Measurements from ENCODE around the gene WDR1. TPM values are rescaled to one million over a fixed set of nuclear protein-coding genes. Genes with fewer than 3 reads are reported as not detected.

WDR1 gene
- total RNA-seq, 1 experiment from 2014 or later: 223 TPM

DNA sequence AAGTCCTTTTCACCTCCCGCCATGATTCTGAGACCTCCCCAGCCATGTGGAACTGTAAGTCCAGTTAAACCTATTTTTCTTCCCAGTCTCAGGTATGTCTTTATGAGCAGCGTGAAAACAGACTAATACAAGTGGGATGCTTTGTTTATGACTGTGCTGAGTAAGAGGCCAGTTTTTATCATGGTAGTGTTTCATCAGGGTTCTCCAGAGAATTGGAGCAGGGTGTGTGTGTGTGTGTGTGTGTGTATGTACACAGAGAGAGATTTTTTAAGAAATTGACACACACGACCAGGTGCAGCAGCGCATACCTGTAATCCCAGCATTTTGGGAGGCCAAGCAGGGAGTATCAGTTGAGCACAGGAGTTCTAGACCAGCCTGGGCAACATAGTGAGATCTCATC, 60.7 kb downstream of the WDR1 start:
- intact Hi-C loops (cut with micrococcal nuclease): no loop called here
- ChIA-PET CTCF (no interaction called here), RAD21 (ENCODE audit: low non-redundant PET in 1 of 2, low total read pairs in 2 of 2, uncharacterized antibody in 2 of 2, unreplicated experiment in 2 of 2) (no interaction called here), POLR2A (no interaction called here)
- ATAC-seq (no peak), DNase-seq (ENCODE audit: low read depth, low spot score) (no peak)
- no peaks in the 10 kb centered on the region for H3K27me3 ChIP-seq (ENCODE audit: insufficient read depth, low read length)
- H3K4me3 ChIP-seq (replicated peaks in 1 of 2; ENCODE audit: low read depth in 1 of 2, low read length in 2 of 2): no peak overlapping the region
- no peaks in the 10 kb centered on the region for H3K79me2 ChIP-seq (ENCODE audit: insufficient read depth, low read length)
- H2AFZ ChIP-seq (ENCODE audit: low read depth, low read length, poor library complexity, severe bottlenecking): no peak overlapping the region
- H3K9ac ChIP-seq (ENCODE audit: low read length): no peak overlapping the region
- no TSS peak for BruUV-seq (replicated peaks)
- H3K4me2 ChIP-seq (ENCODE audit: low read length): no peak overlapping the region
- no peak overlapping the region for H3K27ac ChIP-seq (ENCODE audit: low read depth, low read length)
- no peaks in the 10 kb centered on the region for H4K20me1 ChIP-seq (ENCODE audit: insufficient read depth)
- H3K36me3 ChIP-seq (ENCODE audit: control insufficient read depth in 1 of 2, insufficient read depth in 2 of 2, low read length in 2 of 2): no peaks in the 10 kb centered on the region
- no peaks in the 10 kb centered on the region for H3K4me1 ChIP-seq (ENCODE audit: control insufficient read depth in 1 of 2, insufficient read depth in 2 of 2, low read length in 2 of 2)
- H3K9me3 ChIP-seq (ENCODE audit: control insufficient read depth in 1 of 2, insufficient read depth in 1 of 2, low read depth in 1 of 2, low read length in 2 of 2): no peaks in the 10 kb centered on the region
- TF ChIP-seq ELF1 (IDR thresholded peaks at IDR 0.05; ENCODE audit: borderline replicate concordance, low read depth) (no peak), FOSL1 (IDR thresholded peaks at IDR 0.05; ENCODE audit: low read depth) (no peak), EZH2 (IDR thresholded peaks at IDR 0.05) (no peak), SIN3A (IDR thresholded peaks at IDR 0.05; ENCODE audit: low read depth) (no peak), TCF7L2 (IDR thresholded peaks at IDR 0.05; ENCODE audit: borderline replicate concordance, extremely low read depth, insufficient read depth, insufficient read length) (no peak), ZFX (IDR thresholded peaks at IDR 0.05) (no peak)
- no peaks in the 10 kb centered on the region for H3K9me2 ChIP-seq (ENCODE audit: insufficient read depth)

GRCh38 chr4:10054571-10055041, 62.0 kb downstream of the WDR1 start:
- ChIA-PET CTCF (no interaction called here), POLR2A (no interaction called here), RAD21 (ENCODE audit: low non-redundant PET in 1 of 2, low total read pairs in 2 of 2, uncharacterized antibody in 2 of 2, unreplicated experiment in 2 of 2) (no interaction called here)
- ATAC-seq (no peak), DNase-seq (ENCODE audit: low read depth, low spot score) (no peak)
- intact Hi-C loops (cut with micrococcal nuclease): no loop called here
- no peak for TF ChIP-seq RAD21 (IDR thresholded peaks at IDR 0.05; ENCODE audit: low read depth)
- TF ChIP-seq, protein P1, sequence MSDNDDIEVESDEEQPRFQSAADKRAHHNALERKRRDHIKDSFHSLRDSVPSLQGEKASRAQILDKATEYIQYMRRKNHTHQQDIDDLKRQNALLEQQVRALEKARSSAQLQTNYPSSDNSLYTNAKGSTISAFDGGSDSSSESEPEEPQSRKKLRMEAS (IDR thresholded peaks at IDR 0.05): no peak
- no peak for TF ChIP-seq EZH2phosphoT487 (IDR thresholded peaks at IDR 0.05; ENCODE audit: borderline replicate concordance)
- TF ChIP-seq ZFX (IDR thresholded peaks at IDR 0.05): no peak
- no peak for TF ChIP-seq ZNF274 (IDR thresholded peaks at IDR 0.05; ENCODE audit: low read depth, low read length)
- TF ChIP-seq JUND (IDR thresholded peaks at IDR 0.05): no peak
- TF ChIP-seq EGR1 (IDR thresholded peaks at IDR 0.05; ENCODE audit: low read depth): no peak
- no peak for TF ChIP-seq TCF7L2 (IDR thresholded peaks at IDR 0.05; ENCODE audit: borderline replicate concordance, extremely low read depth, insufficient read depth, insufficient read length)
- no peak for TF ChIP-seq SP1 (IDR thresholded peaks at IDR 0.05; ENCODE audit: low read depth)
- peaks cover 0 to under 1% of the 10 kb centered on the region in 2 experiments; a peak in 1 of 4 replicates for H3K4me1 ChIP-seq (ENCODE audit: control insufficient read depth in 1 of 2, insufficient read depth in 2 of 2, low read length in 2 of 2)
- no peaks in the 10 kb centered on the region for H3K9me3 ChIP-seq (ENCODE audit: control insufficient read depth in 1 of 2, insufficient read depth in 1 of 2, low read depth in 1 of 2, low read length in 2 of 2)
- no peak overlapping the region for H3K9ac ChIP-seq (ENCODE audit: low read length)
- no peak overlapping the region for H2AFZ ChIP-seq (ENCODE audit: low read depth, low read length, poor library complexity, severe bottlenecking)
- H3K27me3 ChIP-seq (ENCODE audit: insufficient read depth, low read length): no peaks in the 10 kb centered on the region
- H3K4me2 ChIP-seq (ENCODE audit: low read length): no peak overlapping the region
- no TSS peak for BruUV-seq (replicated peaks)
- no peak overlapping the region for H3K27ac ChIP-seq (ENCODE audit: low read depth, low read length)
- no peaks in the 10 kb centered on the region for H3K79me2 ChIP-seq (ENCODE audit: insufficient read depth, low read length)
- H3K9me2 ChIP-seq (ENCODE audit: insufficient read depth): no peaks in the 10 kb centered on the region
- no peak overlapping the region for H3K4me3 ChIP-seq (replicated peaks in 1 of 2; ENCODE audit: low read depth in 1 of 2, low read length in 2 of 2)
- no peaks in the 10 kb centered on the region for H4K20me1 ChIP-seq (ENCODE audit: insufficient read depth)
- no peaks in the 10 kb centered on the region for H3K36me3 ChIP-seq (ENCODE audit: control insufficient read depth in 1 of 2, insufficient read depth in 2 of 2, low read length in 2 of 2)
